Inferior parietal cortex (tissue), 1 donor: ENCODE data around the gene SNRNP48.

Source experiments
- DNase-seq: peaks from one replicate; pipeline ENCODE4 v3.0.0-alpha.2; 2016; ENCODE audit errors: extremely low spot score

Gene SNRNP48

DNA sequence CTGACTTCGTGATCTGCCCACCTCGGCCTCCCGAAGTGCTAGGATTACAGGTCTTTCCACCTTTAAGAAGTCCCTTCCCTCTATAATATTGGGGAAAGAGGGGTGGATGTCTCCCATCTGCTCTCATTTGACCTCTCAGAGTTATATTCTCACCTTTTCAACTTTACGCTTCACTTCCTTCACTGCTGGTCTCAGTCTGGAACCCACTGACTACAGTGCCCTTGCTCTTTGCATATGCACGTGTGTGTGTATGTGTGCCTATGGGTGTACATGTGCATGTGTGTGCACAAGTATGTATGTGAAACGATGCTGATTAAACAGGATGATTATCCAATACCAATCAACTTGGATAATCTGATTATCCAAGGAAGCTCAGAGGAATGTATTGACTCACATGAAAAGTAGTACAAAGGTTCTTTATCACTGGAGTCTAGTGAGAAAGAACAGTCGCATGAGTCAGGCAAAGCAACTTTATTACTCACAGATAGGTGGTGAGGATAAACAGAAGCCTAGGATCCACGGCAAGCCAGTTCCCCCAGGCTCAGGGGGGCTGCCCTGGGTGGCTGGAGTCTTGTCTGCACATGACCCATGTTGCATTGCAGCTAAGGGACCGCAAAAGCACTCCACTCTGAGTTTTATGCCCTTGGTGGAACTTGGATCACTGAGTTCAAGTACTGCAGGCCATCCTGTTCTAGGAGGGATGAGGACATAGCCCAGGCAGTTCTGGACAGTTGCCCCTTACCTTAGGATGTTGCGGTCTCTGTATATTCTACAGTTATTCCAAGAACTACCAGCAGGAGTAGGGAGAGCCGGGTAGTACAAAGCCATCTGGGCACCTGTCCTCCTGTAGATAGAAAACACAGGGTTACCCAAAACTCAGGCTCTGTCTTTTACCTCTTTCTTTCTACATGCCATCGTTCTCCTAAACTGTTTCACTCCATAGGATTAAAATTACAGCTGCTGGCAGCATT lies 50.9 kb downstream of the SNRNP48 start:
- no peak for DNase-seq

DNA sequence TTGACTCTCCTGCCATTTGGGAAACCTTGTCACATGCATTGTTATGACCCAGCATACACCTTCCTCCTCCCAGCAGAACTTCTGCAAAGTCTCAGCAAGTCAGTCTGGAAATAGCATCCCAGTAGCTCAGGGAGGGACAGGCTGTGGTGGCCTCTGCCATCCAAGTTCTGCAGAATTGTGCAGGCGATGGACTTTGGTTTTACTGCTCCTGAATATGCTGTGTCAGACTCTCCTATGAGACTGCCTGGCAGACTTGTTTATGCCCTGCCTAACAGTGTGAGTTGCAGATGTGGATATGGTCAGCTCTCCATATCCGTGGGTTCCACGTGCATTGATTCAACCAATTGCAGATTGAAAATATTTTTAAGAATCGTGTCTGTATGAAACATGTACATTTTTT lies 52.8 kb downstream of the SNRNP48 start:
- DNase-seq, result no peak

DNA sequence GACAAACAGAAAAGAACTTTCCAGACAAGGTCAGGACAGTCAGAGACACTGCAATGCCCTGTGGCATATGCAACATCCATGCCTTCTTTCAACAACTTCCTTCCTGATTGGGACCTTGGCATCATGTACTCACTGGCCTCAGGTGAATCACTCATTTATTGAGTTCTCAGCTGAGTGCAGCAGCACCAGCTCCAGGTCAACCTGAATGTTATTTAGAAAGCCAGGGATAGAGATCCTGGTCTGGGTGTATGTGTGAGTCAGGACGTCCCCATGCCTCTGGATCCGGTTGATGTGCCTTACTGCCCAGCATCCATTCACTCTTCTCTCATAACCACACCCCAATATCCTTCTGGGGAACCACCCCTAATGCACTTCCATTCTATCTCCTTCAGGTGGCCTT lies 54.4 kb downstream of the SNRNP48 start:
- no peak for DNase-seq

DNA sequence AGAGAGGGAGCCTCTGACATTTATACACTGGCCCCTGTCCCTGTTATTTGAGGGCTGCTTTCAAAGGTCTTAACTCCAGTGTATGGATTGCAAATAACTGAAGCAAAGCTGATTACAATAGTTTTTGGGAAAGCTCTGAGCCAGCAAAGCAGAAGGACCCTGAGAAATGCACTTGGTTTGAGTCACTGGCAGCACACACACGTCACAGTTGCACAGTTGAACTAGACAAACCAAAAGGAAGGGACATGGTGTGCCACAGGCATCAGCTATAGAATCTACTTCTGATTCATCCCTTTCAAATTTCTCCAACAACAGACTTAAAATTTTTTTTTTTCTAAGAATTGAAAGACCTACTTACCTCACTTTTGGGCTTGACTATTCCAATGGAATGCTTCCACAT lies 56.4 kb downstream of the SNRNP48 start:
- DNase-seq, result no peak

DNA sequence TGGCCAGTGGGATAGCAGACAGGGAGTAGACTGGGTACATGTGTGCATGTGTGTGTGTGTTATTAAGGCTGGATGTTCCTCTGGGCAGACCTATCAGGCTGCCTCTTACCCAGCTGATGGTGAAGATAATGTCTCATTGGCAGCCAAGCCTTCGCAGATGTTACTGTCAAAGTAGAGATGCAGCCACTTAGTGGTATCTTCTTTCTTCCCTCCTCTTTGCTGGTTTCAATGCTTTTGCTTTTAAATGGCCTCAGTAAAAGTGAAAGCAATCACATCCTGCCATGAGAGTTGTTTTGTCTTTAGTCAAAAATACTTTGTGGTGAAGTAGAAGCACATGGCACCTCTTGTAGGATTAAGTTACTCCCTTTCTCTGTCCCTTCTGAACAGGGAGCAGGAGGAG lies 57.5 kb downstream of the SNRNP48 start:
- DNase-seq, result no peak

DNA sequence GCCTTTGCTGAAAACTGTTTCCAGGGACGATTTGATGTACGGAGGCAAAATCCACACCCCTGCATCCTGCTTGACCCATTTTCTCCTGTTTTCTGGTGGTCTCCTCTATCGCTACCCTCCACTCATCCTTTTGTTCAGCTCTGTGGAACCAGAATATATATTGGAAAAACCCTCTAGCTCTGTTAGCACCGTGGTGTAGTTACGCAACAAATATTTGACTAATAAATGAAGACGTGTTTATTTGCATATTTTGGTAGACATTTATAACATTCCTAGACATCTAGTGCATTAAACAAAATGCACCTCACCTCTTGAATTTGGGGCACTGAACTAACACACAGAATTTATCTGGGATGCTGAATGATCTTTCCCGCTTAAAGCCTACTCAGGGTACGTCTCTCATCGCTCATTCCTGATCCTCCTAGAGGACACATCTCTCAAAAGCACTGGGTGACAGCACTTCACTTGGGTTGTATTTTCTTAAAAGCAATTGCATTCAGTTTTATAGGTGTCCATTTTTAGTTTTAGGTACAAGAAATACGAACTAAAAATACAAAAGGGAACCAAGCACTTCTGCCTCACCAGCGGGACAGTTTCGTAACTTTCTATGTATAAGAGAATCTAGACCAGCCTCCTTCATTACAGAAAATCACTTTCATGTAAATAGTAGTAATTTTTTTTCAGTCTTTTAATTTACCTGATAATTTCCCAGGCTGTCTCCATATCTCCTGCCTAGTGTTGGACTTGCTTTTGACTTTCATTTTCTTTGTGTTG lies 59.2 kb downstream of the SNRNP48 start:
- no peak for DNase-seq

DNA sequence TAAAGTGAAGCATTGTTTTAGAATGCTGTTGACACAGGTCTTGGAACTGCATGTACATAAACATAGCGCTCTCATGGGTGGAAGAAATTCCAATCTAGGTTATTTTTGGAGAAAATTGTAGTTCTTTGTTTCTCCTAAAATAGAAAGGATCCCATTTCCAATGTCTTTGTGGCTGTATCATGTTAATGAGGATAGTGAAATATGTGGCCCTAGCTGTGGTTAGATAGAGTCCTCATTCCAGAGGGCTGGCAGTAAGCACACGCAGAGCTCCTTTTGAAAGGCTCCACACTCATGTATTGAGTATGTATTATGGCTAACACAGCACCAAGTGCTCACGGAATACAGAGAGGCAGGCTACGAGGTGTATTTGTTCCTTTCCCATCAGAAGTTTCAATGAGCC lies 60.9 kb downstream of the SNRNP48 start:
- DNase-seq, result no peak

DNA sequence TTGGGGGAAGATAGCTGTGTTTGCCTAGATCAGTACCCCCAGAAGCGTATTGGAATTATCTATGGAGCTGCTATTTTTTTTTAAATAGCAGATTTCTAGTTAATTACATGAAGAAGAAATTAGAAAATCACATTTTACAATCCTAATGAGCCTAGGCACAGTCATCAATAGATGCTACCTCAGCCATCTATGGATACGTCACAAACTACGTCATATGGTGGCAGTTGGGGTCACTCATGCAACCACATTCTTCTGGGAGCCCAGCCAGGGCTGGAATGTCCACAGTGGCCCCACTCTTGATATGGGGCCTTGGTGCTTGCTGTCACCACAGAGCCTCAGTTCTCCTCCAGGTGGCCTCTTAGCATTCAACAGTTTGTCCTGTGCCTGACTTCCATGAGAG lies 63.0 kb downstream of the SNRNP48 start:
- no peak for DNase-seq

DNA sequence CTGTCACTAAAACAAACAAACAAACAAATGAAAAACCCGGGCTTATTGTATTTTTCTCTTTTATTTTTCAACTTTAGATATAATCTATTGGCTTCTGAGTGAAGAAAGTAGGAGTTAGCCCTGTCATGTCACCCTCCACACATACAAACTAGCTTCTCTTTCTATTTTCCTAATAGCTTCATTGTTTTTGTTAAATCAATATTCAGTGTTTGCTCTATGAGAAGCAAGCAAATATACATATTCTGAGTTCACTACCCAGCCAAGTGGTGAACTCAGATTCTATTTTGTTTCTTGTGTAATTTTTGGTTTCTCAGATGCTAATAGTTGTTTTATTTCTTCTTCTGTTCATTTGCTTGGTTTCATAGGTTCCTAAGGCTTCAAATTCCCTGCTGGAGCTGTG lies 66.4 kb downstream of the SNRNP48 start:
- no peak for DNase-seq

DNA sequence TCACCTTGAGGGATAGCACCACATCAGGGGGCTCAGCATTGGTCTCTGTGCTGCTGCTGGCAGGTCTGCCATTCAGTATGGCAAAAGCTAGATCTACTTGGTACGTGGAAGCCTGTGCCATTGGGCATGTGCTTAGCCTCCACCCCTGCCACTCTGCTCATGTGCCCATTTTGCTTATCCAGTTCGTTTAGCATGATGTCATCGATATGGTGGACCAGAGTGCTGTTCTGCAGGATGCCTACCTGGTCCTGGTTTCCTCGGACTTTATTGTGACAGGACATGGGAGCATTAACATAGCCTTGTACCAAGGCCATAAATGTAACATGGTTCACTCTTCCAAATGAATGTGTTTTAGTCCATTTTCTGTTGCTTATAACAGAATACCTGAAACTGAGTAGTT lies 68.5 kb downstream of the SNRNP48 start:
- no peak for DNase-seq

DNA sequence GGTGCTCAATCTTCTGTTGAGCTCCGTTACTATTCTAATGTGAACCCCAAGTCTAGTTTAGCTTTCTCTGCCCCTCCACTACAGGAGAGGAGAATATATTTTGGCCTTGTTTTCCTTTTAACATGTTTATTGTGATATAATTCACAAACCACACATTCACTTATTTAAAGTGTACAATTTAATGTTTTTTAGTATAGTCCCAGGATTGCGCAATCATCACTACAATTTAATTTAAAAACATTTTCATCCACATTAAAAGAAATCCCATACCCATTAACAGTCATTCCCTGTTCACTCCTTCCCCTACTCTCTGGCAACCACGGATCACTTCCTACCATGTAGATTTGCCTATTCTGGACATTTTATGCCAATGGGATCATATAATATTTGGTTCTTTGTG lies 71.4 kb downstream of the SNRNP48 start:
- DNase-seq, result no peak
